ENCODE measurements around the gene NMT1. TPM values are rescaled to one million over a fixed set of nuclear protein-coding genes. Genes with fewer than 3 reads are reported as not detected.

The NMT1 gene
- total RNA-seq, 2 experiments from 2014 or later: 61.1 to 62.2 TPM

GRCh38 chr17:45147581-45148182, 86.6 kb downstream of the NMT1 start:
- peak overlapping the region; percentile 93 to 97 for H3K27ac ChIP-seq (ENCODE audit: low read depth in 1 of 2, low read length in 2 of 2)
- ChIA-PET POLR2A (interaction anchor here (0.6 to 10.9 kb wide), 28 partner anchors 9 to 1045 kb away, joined by 3 to 630 read pairs (median 9); partner anchors contain the start of genes ACBD4, DCAKD, FMNL1 and HEXIM2), CTCF (interaction anchor here (1.8 to 6.4 kb wide), 7 partner anchors 11 to 78 kb away, joined by 5 to 168 read pairs (median 31); partner anchors contain the start of genes ACBD4 and HEXIM2)
- peak; percentile 56 to 94 (median 70) for DNase-seq
- peaks cover 3% of the 10 kb centered on the region for H3K36me3 ChIP-seq (ENCODE audit: insufficient read depth, low read length)
- peak; percentile 31 for ATAC-seq (ENCODE audit: poor library complexity)
- H3K4me1 ChIP-seq (ENCODE audit: insufficient read depth, low read length): peaks cover 70% of the 10 kb centered on the region
- intact Hi-C loops (cut with DNase I, micrococcal nuclease): loop anchor here (1.0 to 5.0 kb wide), 7 partner anchors 12 to 170 kb away; partner anchors contain the start of genes ACBD4 (in 2 of the 2), HEXIM2 (in 2 of the 2), DCAKD (in 1 of the 2) and MAP3K14 (in 1 of the 2)
- H3K27me3 Mint-ChIP-seq: peaks cover 8% of the 10 kb centered on the region
- peak overlapping the region; percentile 94 for H3K4me3 Mint-ChIP-seq
- no peaks in the 10 kb centered on the region for H3K9me3 ChIP-seq (ENCODE audit: control insufficient read depth in 1 of 2, insufficient read depth in 1 of 2, low read length in 2 of 2)
- peaks cover 70% of the 10 kb centered on the region for H3K4me1 Mint-ChIP-seq (ENCODE audit: low read depth)
- H3K27ac Mint-ChIP-seq: peak overlapping the region; percentile 99
- H3K36me3 Mint-ChIP-seq (ENCODE audit: low read depth): peaks cover 29% of the 10 kb centered on the region
- peak overlapping the region; percentile 94 for H3K4me3 ChIP-seq (ENCODE audit: low read length)
- H3K27me3 ChIP-seq (ENCODE audit: control insufficient read depth in 1 of 2, insufficient read depth in 2 of 2, low read length in 2 of 2): no peaks in the 10 kb centered on the region
- no peaks in the 10 kb centered on the region for H3K9me3 Mint-ChIP-seq
- TF ChIP-seq CTCF (IDR thresholded peaks at IDR 0.05): no peak

DNA sequence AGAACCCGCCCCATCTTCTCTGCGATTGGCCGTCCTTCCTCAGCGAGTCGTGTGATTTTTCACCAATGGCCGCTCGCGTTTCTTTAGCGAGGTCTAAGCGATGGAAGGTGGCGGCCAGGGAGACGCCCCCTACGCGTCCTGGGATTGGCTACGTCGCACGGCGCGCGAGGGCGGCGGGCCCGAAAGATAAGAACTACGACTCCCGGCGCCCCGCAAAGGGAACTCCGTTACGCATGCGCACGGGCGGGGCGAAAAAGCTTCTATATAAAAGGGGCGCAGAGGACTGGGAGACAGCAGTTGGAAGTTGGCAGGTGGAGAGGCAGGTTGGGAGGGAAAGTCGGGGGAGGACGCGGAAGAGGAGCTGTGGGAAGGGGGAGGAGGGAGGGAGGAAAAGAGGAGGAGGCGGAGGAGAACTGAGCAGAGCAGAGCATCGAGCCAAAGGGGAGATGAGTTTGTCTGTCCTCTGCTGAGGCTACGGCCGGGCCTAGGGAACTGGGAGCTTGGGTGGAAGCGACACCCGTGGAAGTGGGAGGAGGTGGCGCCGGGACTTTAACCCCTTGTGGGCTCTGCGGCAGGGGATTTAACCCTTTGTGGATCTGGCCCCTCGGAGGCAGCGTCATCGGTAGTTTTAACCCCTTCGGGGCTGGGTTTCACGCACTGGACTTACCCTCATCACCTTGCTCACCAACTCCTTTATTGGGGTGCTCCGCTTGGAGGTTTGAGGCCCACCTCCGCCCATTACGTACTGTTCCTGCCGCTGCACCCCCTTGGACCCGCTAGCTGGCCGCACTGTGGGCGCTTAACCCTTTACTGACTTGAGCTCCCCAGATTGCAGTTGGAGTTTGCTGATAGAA, 87.3 kb downstream of the NMT1 start, which contains the start of gene HEXIM1:
TSS of gene HEXIM1 (plus strand) at position 293 of the 854 bp plus-strand sequence. CDS start 716 bp downstream, outside the sequence.
- H3K4me1 Mint-ChIP-seq (ENCODE audit: low read depth): peaks cover 69% of the 10 kb centered on the region
- ChIA-PET POLR2A (interaction anchor here (0.6 to 10.9 kb wide), 31 partner anchors 9 to 1045 kb away, joined by 3 to 630 read pairs (median 9); partner anchors contain the start of genes ACBD4, DCAKD, EFTUD2 and FMNL1), CTCF (interaction anchor here (0.7 to 6.4 kb wide), 14 partner anchors 9 to 169 kb away, joined by 3 to 168 read pairs (median 8); partner anchors contain the start of genes ACBD4, HEXIM2 and MAP3K14)
- H3K4me1 ChIP-seq (ENCODE audit: insufficient read depth, low read length): peaks cover 71% of the 10 kb centered on the region
- peak within 1 kb of the TSS; percentile 93 to 97 for H3K27ac ChIP-seq (ENCODE audit: low read depth in 1 of 2, low read length in 2 of 2)
- peak within 1 kb of the TSS; percentile 94 for H3K4me3 Mint-ChIP-seq
- peaks cover 8% of the 10 kb centered on the region for H3K27me3 Mint-ChIP-seq
- peaks cover 29% of the 10 kb centered on the region for H3K36me3 Mint-ChIP-seq (ENCODE audit: low read depth)
- DNase-seq: peak; percentile 98 to 100 (median 99)
- intact Hi-C loops (cut with DNase I, micrococcal nuclease): loop anchor here (1.0 to 5.0 kb wide), 8 partner anchors 10 to 169 kb away; partner anchors contain the start of genes ACBD4 (in 2 of the 2), HEXIM2 (in 2 of the 2), DCAKD (in 1 of the 2) and MAP3K14 (in 1 of the 2)
- H3K27ac Mint-ChIP-seq: peak within 1 kb of the TSS; percentile 99
- H3K36me3 ChIP-seq (ENCODE audit: insufficient read depth, low read length): peaks cover 3% of the 10 kb centered on the region
- H3K4me3 ChIP-seq (ENCODE audit: low read length): peak within 1 kb of the TSS; percentile 94
- TF ChIP-seq CTCF (IDR thresholded peaks at IDR 0.05): no peak
- no peaks in the 10 kb centered on the region for H3K27me3 ChIP-seq (ENCODE audit: control insufficient read depth in 1 of 2, insufficient read depth in 2 of 2, low read length in 2 of 2)
- H3K9me3 Mint-ChIP-seq: no peaks in the 10 kb centered on the region
- ATAC-seq (ENCODE audit: poor library complexity): peak; percentile 78
- no peaks in the 10 kb centered on the region for H3K9me3 ChIP-seq (ENCODE audit: control insufficient read depth in 1 of 2, insufficient read depth in 1 of 2, low read length in 2 of 2)
